ENCODE data around the gene ARG2. TPM values are rescaled to one million over a fixed set of nuclear protein-coding genes. Genes with fewer than 3 reads are reported as not detected.

Gene ARG2
- total RNA-seq: 113 and 123 TPM in 2 replicates

DNA sequence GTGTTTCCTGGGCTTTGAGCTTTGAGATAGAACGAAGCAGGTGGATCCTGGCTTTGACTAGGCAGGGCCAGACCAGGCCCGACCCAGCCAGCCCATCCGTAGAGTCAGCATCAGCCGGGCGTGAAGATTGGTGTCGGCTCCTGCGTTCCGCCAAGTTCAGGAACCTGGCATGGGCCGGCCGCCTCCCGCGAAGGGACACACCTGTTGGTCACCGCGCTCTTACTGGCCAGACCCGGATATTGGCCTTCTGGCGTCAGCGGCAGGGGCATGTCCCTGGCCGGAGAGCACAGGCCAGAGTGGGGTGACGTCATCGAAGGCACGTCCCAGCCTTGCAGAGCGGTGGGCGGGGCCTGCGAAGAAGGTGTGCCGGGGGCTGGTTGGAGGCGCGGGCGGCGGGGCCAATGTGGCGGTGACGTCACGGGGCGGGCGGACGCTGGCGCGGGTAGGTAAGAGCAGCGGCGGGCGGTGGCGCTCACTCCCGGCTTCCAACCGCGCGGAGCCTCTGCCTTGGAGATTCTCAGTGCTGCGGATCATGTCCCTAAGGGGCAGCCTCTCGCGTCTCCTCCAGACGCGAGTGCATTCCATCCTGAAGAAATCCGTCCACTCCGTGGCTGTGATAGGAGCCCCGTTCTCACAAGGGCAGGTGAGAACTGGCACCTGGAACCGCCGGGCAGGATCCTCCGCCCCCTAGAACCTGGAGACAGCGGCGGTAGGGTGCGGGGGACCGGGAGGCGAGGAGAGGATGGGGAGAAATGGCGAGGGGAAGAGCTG lies at the start of gene ARG2:
ARG2 (plus strand) TSS at position 475 of the 771 bp plus-strand sequence; CDS start at position 533, 58 bp downstream.
- FAIRE-seq: no peak
- no peaks in the 10 kb centered on the region for H3K27me3 ChIP-seq (ENCODE audit: control insufficient read depth, insufficient read depth, low read length)

DNA sequence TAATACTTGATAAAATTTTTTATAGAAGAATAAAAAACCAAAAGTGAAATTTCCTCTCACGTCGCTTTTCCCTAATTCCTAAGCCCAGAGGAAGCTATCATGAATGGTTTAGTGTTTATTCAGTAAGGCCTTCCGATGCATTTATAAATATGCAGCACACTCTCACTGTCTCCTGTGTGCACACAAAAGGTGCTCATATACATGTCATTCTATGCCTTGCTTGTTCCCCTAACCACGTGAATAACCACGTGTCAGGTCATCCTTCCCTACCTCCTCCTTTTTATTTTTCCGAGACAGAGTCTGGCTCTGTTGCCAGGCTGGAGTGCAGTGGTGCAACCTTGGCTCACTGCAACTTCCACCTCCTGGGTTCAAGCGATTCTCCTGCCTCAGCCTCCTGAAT lies 49.3 kb upstream of the ARG2 start:
- no peak for FAIRE-seq
- DNase-seq (ENCODE audit: low read depth): no peak
- H3K36me3 ChIP-seq (ENCODE audit: control insufficient read depth, insufficient read depth, low read length): no peaks in the 10 kb centered on the region

More for the DNA sequence above, at the start of gene ARG2:
- Histone ChIP-seq H3K4me3 (ENCODE audit: low read depth, low read length) (peak within 1 kb of the TSS; percentile 69), H3K36me3 (ENCODE audit: control insufficient read depth, insufficient read depth, low read length) (peaks cover under 1% of the 10 kb centered on the region)
- TF ChIP-seq, protein P1, sequence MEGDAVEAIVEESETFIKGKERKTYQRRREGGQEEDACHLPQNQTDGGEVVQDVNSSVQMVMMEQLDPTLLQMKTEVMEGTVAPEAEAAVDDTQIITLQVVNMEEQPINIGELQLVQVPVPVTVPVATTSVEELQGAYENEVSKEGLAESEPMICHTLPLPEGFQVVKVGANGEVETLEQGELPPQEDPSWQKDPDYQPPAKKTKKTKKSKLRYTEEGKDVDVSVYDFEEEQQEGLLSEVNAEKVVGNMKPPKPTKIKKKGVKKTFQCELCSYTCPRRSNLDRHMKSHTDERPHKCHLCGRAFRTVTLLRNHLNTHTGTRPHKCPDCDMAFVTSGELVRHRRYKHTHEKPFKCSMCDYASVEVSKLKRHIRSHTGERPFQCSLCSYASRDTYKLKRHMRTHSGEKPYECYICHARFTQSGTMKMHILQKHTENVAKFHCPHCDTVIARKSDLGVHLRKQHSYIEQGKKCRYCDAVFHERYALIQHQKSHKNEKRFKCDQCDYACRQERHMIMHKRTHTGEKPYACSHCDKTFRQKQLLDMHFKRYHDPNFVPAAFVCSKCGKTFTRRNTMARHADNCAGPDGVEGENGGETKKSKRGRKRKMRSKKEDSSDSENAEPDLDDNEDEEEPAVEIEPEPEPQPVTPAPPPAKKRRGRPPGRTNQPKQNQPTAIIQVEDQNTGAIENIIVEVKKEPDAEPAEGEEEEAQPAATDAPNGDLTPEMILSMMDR (IDR thresholded peaks at IDR 0.05; ENCODE audit: insufficient read depth, low read length, severe bottlenecking): peak; percentile 19
- DNase-seq (ENCODE audit: low read depth): peak; percentile 82

DNA sequence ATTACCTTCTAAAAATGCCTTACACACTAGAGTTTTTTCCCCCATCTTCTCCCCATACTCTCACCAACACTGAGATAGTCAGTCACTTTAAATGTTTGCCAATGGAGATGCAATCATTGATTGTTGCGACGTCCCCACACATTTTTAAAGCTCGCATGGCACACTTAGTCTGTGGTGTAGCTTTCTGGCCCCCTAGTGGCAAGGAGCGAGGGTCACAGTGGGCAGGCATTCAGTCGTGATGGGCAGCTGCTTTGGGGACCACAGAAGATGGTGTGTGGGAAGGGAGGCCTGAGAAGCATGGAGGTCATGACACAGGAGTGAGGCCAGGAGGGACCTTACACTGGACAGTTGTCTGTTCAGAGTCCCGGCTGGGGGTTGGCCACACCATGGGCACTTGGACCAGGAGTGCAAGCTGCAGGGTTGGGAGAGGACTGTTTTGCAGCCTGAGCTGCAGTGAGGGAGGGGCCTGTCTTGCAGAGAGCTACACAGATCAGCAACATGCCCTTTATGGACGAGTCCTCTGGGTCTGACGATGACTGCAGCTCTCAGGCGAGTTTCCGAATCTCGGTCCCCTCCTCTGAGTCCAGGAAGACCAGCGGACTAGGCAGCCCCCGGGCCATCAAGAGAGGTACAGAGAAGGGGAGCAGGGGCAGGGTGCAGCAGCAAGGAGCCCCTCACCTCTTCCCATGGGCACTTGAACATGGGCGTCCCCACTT lies 48.3 kb upstream of the ARG2 start:
- Histone ChIP-seq H3K27me3 (ENCODE audit: control insufficient read depth, insufficient read depth, low read length) (no peaks in the 10 kb centered on the region), H3K36me3 (ENCODE audit: control insufficient read depth, insufficient read depth, low read length) (no peaks in the 10 kb centered on the region), H3K4me3 (ENCODE audit: low read depth, low read length) (no peak overlapping the region)
- peak; percentile 38 for DNase-seq (ENCODE audit: low read depth)
- TF ChIP-seq, protein P1 (IDR thresholded peaks at IDR 0.05; ENCODE audit: insufficient read depth, low read length, severe bottlenecking): peak; percentile 88
- FAIRE-seq: peak; percentile 95

More for the DNA sequence above, 49.3 kb upstream of the ARG2 start:
- Histone ChIP-seq H3K4me3 (ENCODE audit: low read depth, low read length) (no peak overlapping the region), H3K27me3 (ENCODE audit: control insufficient read depth, insufficient read depth, low read length) (no peaks in the 10 kb centered on the region)
- TF ChIP-seq, protein P1 (IDR thresholded peaks at IDR 0.05; ENCODE audit: insufficient read depth, low read length, severe bottlenecking): no peak

DNA sequence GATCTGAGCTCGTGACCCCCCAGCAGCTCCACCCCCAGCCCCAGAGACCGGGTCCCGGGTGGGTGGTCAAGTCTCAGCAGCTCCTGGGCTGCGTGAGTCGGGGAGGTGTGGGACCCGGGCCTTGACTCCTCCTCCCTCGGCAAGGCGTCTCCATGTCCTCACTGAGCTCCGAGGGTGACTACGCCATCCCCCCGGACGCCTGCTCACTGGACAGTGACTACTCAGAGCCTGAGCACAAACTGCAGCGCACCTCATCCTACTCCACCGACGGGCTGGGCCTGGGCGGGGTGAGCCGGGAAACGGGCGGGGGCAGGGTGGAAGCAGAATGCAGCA lies 47.8 kb upstream of the ARG2 start:
- DNase-seq (ENCODE audit: low read depth) (no peak), FAIRE-seq (no peak)
- no peak overlapping the region for H3K4me3 ChIP-seq (ENCODE audit: low read depth, low read length)
- no peaks in the 10 kb centered on the region for H3K36me3 ChIP-seq (ENCODE audit: control insufficient read depth, insufficient read depth, low read length)
- no peaks in the 10 kb centered on the region for H3K27me3 ChIP-seq (ENCODE audit: control insufficient read depth, insufficient read depth, low read length)
- TF ChIP-seq, protein P1 (IDR thresholded peaks at IDR 0.05; ENCODE audit: insufficient read depth, low read length, severe bottlenecking): no peak

DNA sequence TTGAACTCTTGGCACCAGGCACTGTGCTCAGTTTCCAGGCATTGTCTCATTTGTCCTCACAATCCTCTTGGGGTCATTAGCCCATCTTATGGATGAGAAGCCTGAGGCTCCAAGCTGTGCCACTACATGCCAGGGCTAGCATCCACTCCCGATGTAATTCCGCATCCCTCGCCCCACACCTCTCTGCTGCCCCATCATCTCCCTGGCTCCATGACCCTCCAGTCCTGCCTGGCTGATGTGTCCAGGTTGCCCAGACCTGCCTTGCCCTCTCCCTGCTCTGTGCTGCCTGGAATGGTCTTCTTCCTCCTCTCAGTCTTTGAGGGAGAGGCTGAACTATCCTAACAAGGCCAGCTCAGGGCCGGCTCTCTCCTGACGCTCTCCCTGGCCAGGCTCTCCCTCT lies 47.1 kb upstream of the ARG2 start:
- DNase-seq (ENCODE audit: low read depth): no peak
- no peak for FAIRE-seq
- Histone ChIP-seq H3K27me3 (ENCODE audit: control insufficient read depth, insufficient read depth, low read length) (no peaks in the 10 kb centered on the region), H3K36me3 (ENCODE audit: control insufficient read depth, insufficient read depth, low read length) (no peaks in the 10 kb centered on the region), H3K4me3 (ENCODE audit: low read depth, low read length) (no peak overlapping the region)
- TF ChIP-seq, protein P1 (IDR thresholded peaks at IDR 0.05; ENCODE audit: insufficient read depth, low read length, severe bottlenecking): no peak
